Astrocyte (in vitro differentiated cells and primary cell): Measurements from ENCODE around the gene SURF1.

Experiments
- EZH2 ChIP-seq: IDR thresholded peaks from 2 replicates; pipeline ENCODE4 v1.6.1; 2012; ENCODE audit warnings: mild to moderate bottlenecking, low read length, inconsistent platforms; ENCODE audit not compliant: insufficient read depth
- TF ChIP-seq, protein P1 (sequence below): IDR thresholded peaks from 2 replicates; pipeline ENCODE4 v1.5.1; 2011; ENCODE audit warnings: low read depth, mild to moderate bottlenecking, inconsistent platforms, low read length, moderate library complexity; ENCODE audit not compliant: insufficient read depth

DNA sequence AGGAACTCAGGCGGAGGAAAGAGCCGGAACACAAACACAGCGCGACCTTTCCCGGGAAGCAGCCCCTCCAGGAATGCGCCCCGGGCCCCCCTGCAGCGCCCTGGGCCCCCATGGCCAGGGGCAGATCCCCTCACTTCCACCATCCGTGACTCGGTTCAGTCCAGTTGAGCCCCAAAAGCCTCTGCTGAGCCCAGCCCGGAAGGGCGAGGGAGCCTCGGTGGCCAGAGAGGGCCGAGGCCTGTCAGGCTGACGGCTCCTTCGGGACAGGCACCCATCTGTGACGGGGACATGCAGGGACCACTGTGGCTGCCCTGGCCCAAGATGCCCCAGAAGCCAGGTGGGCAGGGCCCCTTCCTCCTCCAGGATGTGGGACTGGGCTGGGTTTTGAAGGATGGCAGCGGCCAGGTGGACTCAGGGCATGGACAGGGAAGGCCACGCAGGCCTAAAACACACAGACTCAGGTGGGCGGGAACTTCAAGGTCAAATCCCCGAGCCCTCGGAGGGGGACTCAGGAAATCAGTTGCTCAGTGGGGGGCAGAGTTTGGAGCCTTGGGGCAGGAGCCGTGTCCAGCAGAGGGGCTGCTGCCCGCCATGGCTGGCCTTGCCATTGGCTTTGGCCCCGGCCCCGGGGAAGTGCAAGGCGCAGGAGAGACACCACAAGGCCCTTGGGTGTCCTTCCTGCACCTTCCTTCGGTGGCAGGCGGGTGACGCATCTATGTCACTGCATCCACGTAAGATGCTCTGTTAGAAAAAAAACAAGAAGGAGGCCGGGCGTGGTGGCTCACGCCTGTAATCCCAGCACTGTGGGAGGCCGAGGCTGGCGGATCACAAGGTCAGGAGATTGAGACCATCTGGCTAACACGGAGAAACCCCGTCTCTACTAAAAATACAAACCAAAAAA is 51.6 kb downstream of the SURF1 start:
- TF ChIP-seq, protein P1, sequence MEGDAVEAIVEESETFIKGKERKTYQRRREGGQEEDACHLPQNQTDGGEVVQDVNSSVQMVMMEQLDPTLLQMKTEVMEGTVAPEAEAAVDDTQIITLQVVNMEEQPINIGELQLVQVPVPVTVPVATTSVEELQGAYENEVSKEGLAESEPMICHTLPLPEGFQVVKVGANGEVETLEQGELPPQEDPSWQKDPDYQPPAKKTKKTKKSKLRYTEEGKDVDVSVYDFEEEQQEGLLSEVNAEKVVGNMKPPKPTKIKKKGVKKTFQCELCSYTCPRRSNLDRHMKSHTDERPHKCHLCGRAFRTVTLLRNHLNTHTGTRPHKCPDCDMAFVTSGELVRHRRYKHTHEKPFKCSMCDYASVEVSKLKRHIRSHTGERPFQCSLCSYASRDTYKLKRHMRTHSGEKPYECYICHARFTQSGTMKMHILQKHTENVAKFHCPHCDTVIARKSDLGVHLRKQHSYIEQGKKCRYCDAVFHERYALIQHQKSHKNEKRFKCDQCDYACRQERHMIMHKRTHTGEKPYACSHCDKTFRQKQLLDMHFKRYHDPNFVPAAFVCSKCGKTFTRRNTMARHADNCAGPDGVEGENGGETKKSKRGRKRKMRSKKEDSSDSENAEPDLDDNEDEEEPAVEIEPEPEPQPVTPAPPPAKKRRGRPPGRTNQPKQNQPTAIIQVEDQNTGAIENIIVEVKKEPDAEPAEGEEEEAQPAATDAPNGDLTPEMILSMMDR, result no peak
- TF ChIP-seq EZH2, result no peak
